ENCODE data around the gene TCF7L1.

GRCh38 chr2:85188852-85189251 lies 55.7 kb downstream of the TCF7L1 start:
- TF ChIP-seq ZSCAN30 (CRISPR knock-in tag; IDR thresholded peaks at IDR 0.05), result no peak
- no peak for TF ChIP-seq ZNF574 (CRISPR knock-in tag; IDR thresholded peaks at IDR 0.05)
- TF ChIP-seq, protein P1, sequence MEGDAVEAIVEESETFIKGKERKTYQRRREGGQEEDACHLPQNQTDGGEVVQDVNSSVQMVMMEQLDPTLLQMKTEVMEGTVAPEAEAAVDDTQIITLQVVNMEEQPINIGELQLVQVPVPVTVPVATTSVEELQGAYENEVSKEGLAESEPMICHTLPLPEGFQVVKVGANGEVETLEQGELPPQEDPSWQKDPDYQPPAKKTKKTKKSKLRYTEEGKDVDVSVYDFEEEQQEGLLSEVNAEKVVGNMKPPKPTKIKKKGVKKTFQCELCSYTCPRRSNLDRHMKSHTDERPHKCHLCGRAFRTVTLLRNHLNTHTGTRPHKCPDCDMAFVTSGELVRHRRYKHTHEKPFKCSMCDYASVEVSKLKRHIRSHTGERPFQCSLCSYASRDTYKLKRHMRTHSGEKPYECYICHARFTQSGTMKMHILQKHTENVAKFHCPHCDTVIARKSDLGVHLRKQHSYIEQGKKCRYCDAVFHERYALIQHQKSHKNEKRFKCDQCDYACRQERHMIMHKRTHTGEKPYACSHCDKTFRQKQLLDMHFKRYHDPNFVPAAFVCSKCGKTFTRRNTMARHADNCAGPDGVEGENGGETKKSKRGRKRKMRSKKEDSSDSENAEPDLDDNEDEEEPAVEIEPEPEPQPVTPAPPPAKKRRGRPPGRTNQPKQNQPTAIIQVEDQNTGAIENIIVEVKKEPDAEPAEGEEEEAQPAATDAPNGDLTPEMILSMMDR (CRISPR knock-in tag; IDR thresholded peaks at IDR 0.05), result no peak
- no peak for TF ChIP-seq NPAS2 (CRISPR knock-in tag; IDR thresholded peaks at IDR 0.05; ENCODE audit: borderline replicate concordance)
- no peak for TF ChIP-seq ZEB1 (IDR thresholded peaks at IDR 0.05; ENCODE audit: insufficient replicate concordance, low read depth)
- no peak for TF ChIP-seq TCF7L2 (IDR thresholded peaks at IDR 0.05; ENCODE audit: low read depth, low read length)
- no peak for TF ChIP-seq ZNF792 (CRISPR knock-in tag; IDR thresholded peaks at IDR 0.05)
- TF ChIP-seq SCMH1 (CRISPR knock-in tag; IDR thresholded peaks at IDR 0.05; ENCODE audit: borderline replicate concordance), result no peak
- TF ChIP-seq, protein P2, sequence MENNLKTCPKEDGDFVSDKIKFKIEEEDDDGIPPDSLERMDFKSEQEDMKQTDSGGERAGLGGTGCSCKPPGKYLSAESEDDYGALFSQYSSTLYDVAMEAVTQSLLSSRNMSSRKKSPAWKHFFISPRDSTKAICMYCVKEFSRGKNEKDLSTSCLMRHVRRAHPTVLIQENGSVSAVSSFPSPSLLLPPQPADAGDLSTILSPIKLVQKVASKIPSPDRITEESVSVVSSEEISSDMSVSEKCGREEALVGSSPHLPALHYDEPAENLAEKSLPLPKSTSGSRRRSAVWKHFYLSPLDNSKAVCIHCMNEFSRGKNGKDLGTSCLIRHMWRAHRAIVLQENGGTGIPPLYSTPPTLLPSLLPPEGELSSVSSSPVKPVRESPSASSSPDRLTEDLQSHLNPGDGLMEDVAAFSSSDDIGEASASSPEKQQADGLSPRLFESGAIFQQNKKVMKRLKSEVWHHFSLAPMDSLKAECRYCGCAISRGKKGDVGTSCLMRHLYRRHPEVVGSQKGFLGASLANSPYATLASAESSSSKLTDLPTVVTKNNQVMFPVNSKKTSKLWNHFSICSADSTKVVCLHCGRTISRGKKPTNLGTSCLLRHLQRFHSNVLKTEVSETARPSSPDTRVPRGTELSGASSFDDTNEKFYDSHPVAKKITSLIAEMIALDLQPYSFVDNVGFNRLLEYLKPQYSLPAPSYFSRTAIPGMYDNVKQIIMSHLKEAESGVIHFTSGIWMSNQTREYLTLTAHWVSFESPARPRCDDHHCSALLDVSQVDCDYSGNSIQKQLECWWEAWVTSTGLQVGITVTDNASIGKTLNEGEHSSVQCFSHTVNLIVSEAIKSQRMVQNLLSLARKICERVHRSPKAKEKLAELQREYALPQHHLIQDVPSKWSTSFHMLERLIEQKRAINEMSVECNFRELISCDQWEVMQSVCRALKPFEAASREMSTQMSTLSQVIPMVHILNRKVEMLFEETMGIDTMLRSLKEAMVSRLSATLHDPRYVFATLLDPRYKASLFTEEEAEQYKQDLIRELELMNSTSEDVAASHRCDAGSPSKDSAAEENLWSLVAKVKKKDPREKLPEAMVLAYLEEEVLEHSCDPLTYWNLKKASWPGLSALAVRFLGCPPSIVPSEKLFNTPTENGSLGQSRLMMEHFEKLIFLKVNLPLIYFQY (CRISPR knock-in tag; IDR thresholded peaks at IDR 0.05; ENCODE audit: borderline replicate concordance), result no peak
- TF ChIP-seq FOXK2 (IDR thresholded peaks at IDR 0.05), result no peak
- no peak for TF ChIP-seq ZNF382 (CRISPR knock-in tag; IDR thresholded peaks at IDR 0.05; ENCODE audit: borderline replicate concordance)
- no peak for TF ChIP-seq BHLHE40 (IDR thresholded peaks at IDR 0.05; ENCODE audit: low read length)

Data from HepG2 (cell line).